ENCODE measurements around the gene OR5AP2. TPM values are rescaled to one million over a fixed set of nuclear protein-coding genes. Genes with fewer than 3 reads are reported as not detected.

OR5AP2 gene
- not detected for total RNA-seq

GRCh38 chr11:56642339-56642738, at the start of gene OR5AP2:
TSS of gene OR5AP2 (minus strand) at chr11:56642439. CDS start at chr11:56642439, 0 bp downstream.

GRCh38 chr11:56663386-56663785, 21.1 kb upstream of the OR5AP2 start, which contains the start of gene OR5AR1:
TSS of gene OR5AR1 (plus strand) at chr11:56663686. CDS start at chr11:56663686, 0 bp downstream.

Small RNA genes within 50 kb of the gene (small RNA-seq; reads per million reads assigned to genes)
- not detected for gene AP004245.1 (ENCODE audit: low replicate concordance)

Other genes starting within 250 kb of the OR5AP2 start
- not detected for gene OR5AL1, start 229.7 kb downstream of the OR5AP2 start, total RNA-seq
- not detected for gene OR5M3, start 169.1 kb downstream of the OR5AP2 start, total RNA-seq
- not detected for gene OR5M8, start 151.1 kb downstream of the OR5AP2 start, total RNA-seq
- gene OR5M11, start 99.2 kb downstream of the OR5AP2 start, total RNA-seq, result not detected
- gene OR5M10, start 64.7 kb downstream of the OR5AP2 start, total RNA-seq, result not detected
- not detected for gene OR5M1, start 27.6 kb downstream of the OR5AP2 start, total RNA-seq
- gene OR5AR1, start 21.2 kb upstream of the OR5AP2 start, total RNA-seq, result not detected
- not detected for gene OR9G1, start 56.7 kb upstream of the OR5AP2 start, total RNA-seq
- not detected for gene OR9G4, start 106.3 kb upstream of the OR5AP2 start, total RNA-seq

Measured in parietal lobe (tissue), 2 donors.